Measurements from ENCODE around the gene TCF4. TPM values are rescaled to one million over a fixed set of nuclear protein-coding genes. Genes with fewer than 3 reads are reported as not detected.

TCF4 gene
- total and polyA plus RNA-seq, 10 donors, result 14.6 to 200 (median 153) TPM

- H3K9me3 ChIP-seq, result no peaks in the 10 kb centered on the region
- no peaks in the 10 kb centered on the region for H3K27me3 ChIP-seq (replicated peaks in 1 of 7)
- DNase-seq, result no peak
- H3K36me3 ChIP-seq, result no peaks in the 10 kb centered on the region
- no peak overlapping the region for H3K4me3 ChIP-seq
- intact Hi-C loops (cut with DNase I; ENCODE audit: low total_unique reads), result no loop called here
- TF ChIP-seq CTCF (IDR thresholded peaks at IDR 0.05 in 8 of 11, conservative IDR thresholded peaks at IDR 0.05 in 3 of 11), result peak in 9 of 11 experiments; percentile 14 to 66 (median 51)
- no peak for TF ChIP-seq POLR2AphosphoS5 (IDR thresholded peaks at IDR 0.05)
- no peak for TF ChIP-seq POLR2A (IDR thresholded peaks at IDR 0.05)
- H3K27ac ChIP-seq, result no peak overlapping the region
- peaks cover 4 to 31% (median 11%) of the 10 kb centered on the region in 6 donors for H3K4me1 ChIP-seq
- WGBS, 5 donors, result 74 to 93% (median 82%) methylated on average over 3 of the region's 3 CpGs
These were observed 244.5 kb downstream of the TCF4 start for GRCh38 chr18:55343396-55344073.

- Histone ChIP-seq H3K4me1 (peaks cover 15 to 53% (median 25%) of the 10 kb centered on the region in 6 donors), H3K36me3 (no peaks in the 10 kb centered on the region), H3K27ac (no peak overlapping the region), H3K4me3 (no peak overlapping the region), H3K9me3 (no peaks in the 10 kb centered on the region), H3K27me3 (replicated peaks in 1 of 7) (no peaks in the 10 kb centered on the region)
- DNase-seq, result no peak
- intact Hi-C loops (cut with DNase I; ENCODE audit: low total_unique reads), result no loop called here
- TF ChIP-seq POLR2AphosphoS5 (IDR thresholded peaks at IDR 0.05) (no peak), CTCF (IDR thresholded peaks at IDR 0.05 in 8 of 11, conservative IDR thresholded peaks at IDR 0.05 in 3 of 11) (no peak), POLR2A (IDR thresholded peaks at IDR 0.05) (no peak)
- 87 to 97% (median 95%) methylated on average over 2 of the region's 2 CpGs for WGBS, 5 donors
These were observed 247.0 kb downstream of the TCF4 start for GRCh38 chr18:55340998-55341397.

GRCh38 chr18:55339990-55340389, 248.0 kb downstream of the TCF4 start:
- no peaks in the 10 kb centered on the region for H3K9me3 ChIP-seq
- intact Hi-C loops (cut with DNase I; ENCODE audit: low total_unique reads), result no loop called here
- H3K4me3 ChIP-seq, result no peak overlapping the region
- no peak for DNase-seq
- H3K4me1 ChIP-seq, result peaks cover 15 to 56% (median 25%) of the 10 kb centered on the region in 6 donors
- 82 to 88% (median 83%) methylated on average over 7 of the region's 7 CpGs for WGBS, 5 donors
- no peaks in the 10 kb centered on the region for H3K36me3 ChIP-seq
- TF ChIP-seq CTCF (IDR thresholded peaks at IDR 0.05 in 8 of 11, conservative IDR thresholded peaks at IDR 0.05 in 3 of 11) (no peak), POLR2A (IDR thresholded peaks at IDR 0.05) (no peak), POLR2AphosphoS5 (IDR thresholded peaks at IDR 0.05) (no peak)
- H3K27ac ChIP-seq, result peak overlapping the region in 1 of 8 donors; percentile 83
- no peaks in the 10 kb centered on the region for H3K27me3 ChIP-seq (replicated peaks in 1 of 7)

- WGBS, 5 donors, result 19 to 28% (median 21%) methylated on average over 8 of the region's 8 CpGs
- Histone ChIP-seq H3K9me3 (no peaks in the 10 kb centered on the region), H3K27me3 (replicated peaks in 1 of 7) (no peaks in the 10 kb centered on the region), H3K27ac (peak overlapping the region in 6 of 8 donors; percentile 61 to 86 (median 78)), H3K4me3 (no peak overlapping the region), H3K4me1 (peaks cover 15 to 60% (median 25%) of the 10 kb centered on the region in 6 donors), H3K36me3 (no peaks in the 10 kb centered on the region)
- no peak for DNase-seq
- intact Hi-C loops (cut with DNase I; ENCODE audit: low total_unique reads), result no loop called here
- TF ChIP-seq POLR2A (IDR thresholded peaks at IDR 0.05) (no peak), POLR2AphosphoS5 (IDR thresholded peaks at IDR 0.05) (no peak), CTCF (IDR thresholded peaks at IDR 0.05 in 8 of 11, conservative IDR thresholded peaks at IDR 0.05 in 3 of 11) (peak in 1 of 11 experiments; percentile 6)
These were observed 248.9 kb downstream of the TCF4 start for GRCh38 chr18:55338978-55339650.

Measured in spleen (tissue), 11 donors.